GM19395 (cell line): Measurements from ENCODE around the gene CCDC192.
A peak's percentile ranks its signal among the peaks of the same experiment; 100 is the strongest.

Source experiments
- ATAC-seq: cut with Tn5 transposase; IDR thresholded peaks from one replicate; pipeline ENCODE4 v1.9.1; 2021; ENCODE audit warnings: mild to moderate bottlenecking, moderate library complexity; ENCODE audit not compliant: unreplicated experiment

The CCDC192 gene

GRCh38 chr5:127872494-127872893 is 169.3 kb downstream of the CCDC192 start:
- ATAC-seq: no peak

GRCh38 chr5:127875235-127876021 is 172.2 kb downstream of the CCDC192 start:
- peak; percentile 92 for ATAC-seq

- ATAC-seq: no peak
Measured at GRCh38 chr5:127876384-127876783, 173.2 kb downstream of the CCDC192 start.

- no peak for ATAC-seq
Measured at GRCh38 chr5:127878174-127878750, 175.1 kb downstream of the CCDC192 start.

- ATAC-seq: no peak
Measured at GRCh38 chr5:127884416-127884815, 181.2 kb downstream of the CCDC192 start.

GRCh38 chr5:127885176-127885575 is 182.0 kb downstream of the CCDC192 start:
- ATAC-seq: no peak

- ATAC-seq: no peak
Measured at GRCh38 chr5:127886081-127886480, 182.9 kb downstream of the CCDC192 start.

- ATAC-seq: no peak
Measured at GRCh38 chr5:127887282-127887681, 184.1 kb downstream of the CCDC192 start.

GRCh38 chr5:127891942-127892341 is 188.8 kb downstream of the CCDC192 start:
- ATAC-seq: no peak

GRCh38 chr5:127892467-127893207 is 189.4 kb downstream of the CCDC192 start:
- ATAC-seq: no peak

GRCh38 chr5:127893232-127893631 is 190.0 kb downstream of the CCDC192 start:
- no peak for ATAC-seq

GRCh38 chr5:127894461-127894860 is 191.3 kb downstream of the CCDC192 start:
- ATAC-seq: no peak

GRCh38 chr5:127898551-127899213 is 195.5 kb downstream of the CCDC192 start:
- ATAC-seq: no peak

GRCh38 chr5:127899214-127899610 is 196.0 kb downstream of the CCDC192 start:
- no peak for ATAC-seq

- peak; percentile 51 for ATAC-seq
Measured at GRCh38 chr5:127906562-127907204, 203.5 kb downstream of the CCDC192 start.

GRCh38 chr5:127907907-127908306 is 204.7 kb downstream of the CCDC192 start:
- no peak for ATAC-seq

- ATAC-seq: peak; percentile 85
Measured at GRCh38 chr5:127909066-127909465, 205.9 kb downstream of the CCDC192 start.

GRCh38 chr5:127909821-127910220 is 206.6 kb downstream of the CCDC192 start:
- ATAC-seq: no peak

GRCh38 chr5:127910307-127910956 is 207.2 kb downstream of the CCDC192 start:
- no peak for ATAC-seq

GRCh38 chr5:127911619-127912018 is 208.4 kb downstream of the CCDC192 start:
- no peak for ATAC-seq
